ENCODE measurements around the gene AFF1.

DNA sequence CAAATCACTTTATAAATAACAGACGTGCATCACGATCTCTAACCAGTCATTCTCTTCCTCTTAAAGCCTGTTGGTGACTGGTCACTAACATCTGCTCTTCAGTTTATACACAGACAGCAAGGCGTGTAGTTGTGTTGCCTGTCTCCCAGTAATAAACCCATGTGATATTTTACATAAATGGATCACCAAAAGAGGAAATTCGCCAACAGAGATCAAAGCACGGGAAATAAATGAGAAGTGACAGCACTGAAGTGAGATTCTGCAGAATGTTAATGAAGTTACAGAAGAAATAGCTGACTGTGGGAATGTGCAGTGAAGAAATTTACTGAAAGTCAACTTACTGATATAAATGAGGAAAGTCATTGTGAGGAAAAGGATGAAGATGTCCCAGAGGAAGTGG is 47.0 kb downstream of the AFF1 start:
- TF ChIP-seq, protein P1, sequence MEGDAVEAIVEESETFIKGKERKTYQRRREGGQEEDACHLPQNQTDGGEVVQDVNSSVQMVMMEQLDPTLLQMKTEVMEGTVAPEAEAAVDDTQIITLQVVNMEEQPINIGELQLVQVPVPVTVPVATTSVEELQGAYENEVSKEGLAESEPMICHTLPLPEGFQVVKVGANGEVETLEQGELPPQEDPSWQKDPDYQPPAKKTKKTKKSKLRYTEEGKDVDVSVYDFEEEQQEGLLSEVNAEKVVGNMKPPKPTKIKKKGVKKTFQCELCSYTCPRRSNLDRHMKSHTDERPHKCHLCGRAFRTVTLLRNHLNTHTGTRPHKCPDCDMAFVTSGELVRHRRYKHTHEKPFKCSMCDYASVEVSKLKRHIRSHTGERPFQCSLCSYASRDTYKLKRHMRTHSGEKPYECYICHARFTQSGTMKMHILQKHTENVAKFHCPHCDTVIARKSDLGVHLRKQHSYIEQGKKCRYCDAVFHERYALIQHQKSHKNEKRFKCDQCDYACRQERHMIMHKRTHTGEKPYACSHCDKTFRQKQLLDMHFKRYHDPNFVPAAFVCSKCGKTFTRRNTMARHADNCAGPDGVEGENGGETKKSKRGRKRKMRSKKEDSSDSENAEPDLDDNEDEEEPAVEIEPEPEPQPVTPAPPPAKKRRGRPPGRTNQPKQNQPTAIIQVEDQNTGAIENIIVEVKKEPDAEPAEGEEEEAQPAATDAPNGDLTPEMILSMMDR (IDR thresholded peaks at IDR 0.05; ENCODE audit: insufficient read depth, low read depth, low read length) = no peak
- TF ChIP-seq EZH2 (IDR thresholded peaks at IDR 0.05; ENCODE audit: insufficient read depth, low read length) = no peak
